HUDEP-2 (cell line): ENCODE data around the gene MAPKAPK3.
"Not testable (repeated sequence)": the region's sequence is repeated elsewhere in the genome, so short reads cannot be mapped to it uniquely, and the experiment has no call there.

ENCODE experiments used
- DNase-seq, 76 experiments: peaks; one replicate each; lab custom pipeline; 2025; ENCODE audit not compliant: unreplicated experiment in 76 of 76; lab: John Stamatoyannopoulos, UW

Gene MAPKAPK3

GRCh38 chr3:50651920-50652529 is 35.1 kb downstream of the MAPKAPK3 start:
- no peak for DNase-seq

GRCh38 chr3:50652709-50653108 is 35.8 kb downstream of the MAPKAPK3 start:
- peak in 51 of 76 experiments; percentile 4 to 61 (median 31) for DNase-seq

- DNase-seq = no peak
Measured at GRCh38 chr3:50653937-50654595, 37.1 kb downstream of the MAPKAPK3 start.

GRCh38 chr3:50655009-50655830 is 38.3 kb downstream of the MAPKAPK3 start:
- no peak for DNase-seq

- no peak for DNase-seq
Measured at GRCh38 chr3:50656417-50657195, 39.7 kb downstream of the MAPKAPK3 start.

GRCh38 chr3:50657407-50657806 is 40.5 kb downstream of the MAPKAPK3 start:
- DNase-seq = no peak

- DNase-seq = no peak
Measured at GRCh38 chr3:50657816-50658215, 40.9 kb downstream of the MAPKAPK3 start.

GRCh38 chr3:50658416-50658815 is 41.5 kb downstream of the MAPKAPK3 start:
- DNase-seq = no peak

- DNase-seq = no peak
Measured at GRCh38 chr3:50658831-50659230, 41.9 kb downstream of the MAPKAPK3 start.

- DNase-seq = no peak
Measured at GRCh38 chr3:50660386-50660785, 43.4 kb downstream of the MAPKAPK3 start.

- no peak for DNase-seq
Measured at GRCh38 chr3:50661321-50661837, 44.4 kb downstream of the MAPKAPK3 start.

GRCh38 chr3:50662408-50662807 is 45.5 kb downstream of the MAPKAPK3 start:
- no peak for DNase-seq

GRCh38 chr3:50665081-50665840 is 48.3 kb downstream of the MAPKAPK3 start:
- no peak for DNase-seq

- not testable (repeated sequence) for DNase-seq
Measured at GRCh38 chr3:50665841-50666115, 48.8 kb downstream of the MAPKAPK3 start.

GRCh38 chr3:50666837-50667236 is 49.9 kb downstream of the MAPKAPK3 start:
- DNase-seq = no peak

- DNase-seq = no peak
Measured at GRCh38 chr3:50671331-50671730, 54.4 kb downstream of the MAPKAPK3 start.

- no peak for DNase-seq
Measured at GRCh38 chr3:50672656-50673055, 55.7 kb downstream of the MAPKAPK3 start.

GRCh38 chr3:50673931-50674330 is 57.0 kb downstream of the MAPKAPK3 start:
- DNase-seq = no peak

- peak in 10 of 76 experiments; percentile 0 to 22 (median 6) for DNase-seq
Measured at GRCh38 chr3:50674349-50675178, 57.6 kb downstream of the MAPKAPK3 start, which contains the start of gene DOCK3. Gene DOCK3 (plus strand): TSS chr3:50674927. CDS start chr3:50675264, 337 bp downstream.
